SK-N-SH (cell line): ENCODE measurements around the gene NCK1.

Experiments used
- CTCF ChIP-seq: fragments of 200-600 bp; sonication (generic); IDR thresholded peaks from 2 replicates; pipeline ENCODE4 v1.6.1; 2017; ENCODE audit warnings: antibody characterized with exemption, mild to moderate bottlenecking, moderate library complexity
- EP300 ChIP-seq, 2 experiments: IDR thresholded peaks; 2 replicates each; pipeline versions ENCODE4 v1.4.0 to v1.6.1; 2012; ENCODE audit warnings: borderline replicate concordance in 1 of 2, low read depth in 1 of 2, low read length in 1 of 2
- FOXM1 ChIP-seq: IDR thresholded peaks from 2 replicates; pipeline ENCODE4 v1.4.0; 2012; ENCODE audit warnings: low read depth, mild to moderate bottlenecking
- NRF1 ChIP-seq: IDR thresholded peaks from 2 replicates; pipeline ENCODE4 v1.6.1; 2012; ENCODE audit warnings: low read depth, mild to moderate bottlenecking, low read length

DNA sequence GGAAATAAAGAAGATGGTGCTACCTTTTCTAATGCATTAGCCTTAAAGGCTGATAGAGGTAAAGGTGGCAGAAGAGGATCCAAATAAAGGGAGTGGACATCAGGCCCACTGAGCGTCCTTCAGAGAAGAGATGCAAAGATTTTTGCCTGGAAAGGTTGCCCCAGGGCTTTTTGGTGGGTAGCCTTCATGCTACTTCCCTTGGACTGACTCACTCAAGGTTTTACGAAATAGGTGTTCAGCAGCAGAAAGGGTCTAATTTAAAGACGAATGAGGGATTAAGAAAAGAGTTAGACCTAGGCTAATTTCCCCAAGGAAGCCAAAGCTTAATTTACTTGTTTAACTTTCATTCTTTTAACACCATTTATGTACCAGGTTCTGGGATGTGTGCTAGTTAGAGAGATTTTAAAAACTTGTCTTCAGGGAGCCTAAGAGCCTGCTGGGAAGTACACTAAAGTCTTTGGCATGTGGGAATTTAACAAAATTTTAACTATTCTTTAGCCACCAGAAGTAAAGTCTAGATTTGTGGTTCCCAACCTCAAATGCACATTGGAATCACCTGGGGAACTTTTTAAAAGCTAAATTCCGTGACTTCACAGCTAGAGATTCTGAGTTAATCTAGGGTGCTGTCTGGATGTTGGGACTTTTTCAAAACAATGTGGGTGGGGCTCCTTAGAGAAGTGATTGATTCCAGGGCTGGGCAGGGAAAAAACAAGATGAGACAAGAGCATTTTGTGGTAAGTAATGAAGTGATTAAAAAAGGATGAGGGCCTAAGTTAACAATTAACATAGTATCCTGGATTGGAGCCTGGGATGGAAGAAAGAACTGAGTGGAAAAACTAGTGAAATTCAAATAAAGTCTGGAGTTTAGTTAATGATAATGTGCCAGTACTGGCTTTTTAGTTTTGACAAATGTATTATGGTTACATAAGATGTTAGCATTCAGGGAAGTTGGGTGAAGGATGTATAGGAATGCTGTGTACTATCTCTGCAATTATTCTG lies 99.1 kb downstream of the NCK1 start:
- no peak for TF ChIP-seq NRF1
- no peak for TF ChIP-seq CTCF
- TF ChIP-seq EP300 (IDR thresholded peaks at IDR 0.05; ENCODE audit: borderline replicate concordance in 1 of 2, low read depth in 1 of 2, low read length in 1 of 2) = no peak
- no peak for TF ChIP-seq FOXM1
